Suprapubic skin (tissue), 4 donors: ENCODE data around the gene PACS1. TPM values are rescaled to one million over a fixed set of nuclear protein-coding genes. Genes with fewer than 3 reads are reported as not detected.

ENCODE experiments used
- DNase-seq, 2 donors: peaks; one replicate each; pipeline ENCODE4 v3.0.0-alpha.2; 2019; ENCODE audit warnings: low spot score in 2 of 2
- H3K27ac ChIP-seq: fragments of 200-600 bp; sonication (generic); one replicate; pipeline ENCODE4 v1.5.1; 2019
- H3K27me3 ChIP-seq: fragments of 200-600 bp; sonication (generic); one replicate; pipeline ENCODE4 v1.5.1; 2019
- H3K36me3 ChIP-seq: fragments of 200-600 bp; sonication (generic); one replicate; pipeline ENCODE4 v1.5.1; 2019
- H3K4me1 ChIP-seq: fragments of 200-600 bp; sonication (generic); one replicate; pipeline ENCODE4 v1.5.1; 2019
- H3K4me3 ChIP-seq: fragments of 200-600 bp; sonication (generic); one replicate; pipeline ENCODE4 v1.5.1; 2019; ENCODE audit warnings: mild to moderate bottlenecking
- H3K9me3 ChIP-seq: fragments of 200-600 bp; sonication (generic); one replicate; pipeline ENCODE4 v1.5.1; 2019
- EP300 ChIP-seq: sonication (generic); formaldehyde crosslinking; IDR thresholded peaks from one replicate; pipeline ENCODE4 v1.6.1; 2017; ENCODE audit warnings: antibody characterized with exemption
- POLR2A ChIP-seq, 2 donors: fragments of 450-650 bp; IDR thresholded peaks; one replicate each; pipeline ENCODE4 v1.6.1; 2017; ENCODE audit warnings: antibody characterized with exemption in 2 of 2, mild to moderate bottlenecking in 2 of 2, moderate library complexity in 2 of 2
- POLR2AphosphoS5 ChIP-seq, 3 donors: sonication (generic); formaldehyde crosslinking; IDR thresholded peaks; one replicate each; pipeline ENCODE4 v1.6.1; 2017; ENCODE audit warnings: antibody characterized with exemption in 3 of 3
- WGBS: methylation state at CpG from one replicate; pipeline ENCODE4 v1.1.5; 2018; 5-methylcytosine and 5-hydroxymethylcytosine counted together
- total RNA-seq, 4 donors: library from RNA; depleted of rRNA; stranded (reverse); fragments of >200 nt; gene quantifications; one replicate each; pipeline ENCODE4 v1.1.0, GENCODE V29; 2016
- TF ChIP-seq, protein P1 (sequence below), 2 donors: fragments of 200-600 bp in 1 of 2; fragments of 450-650 bp in 1 of 2; sonication (generic) in 1 of 2; IDR thresholded peaks; one replicate each; pipeline ENCODE4 v1.5.1; 2016 to 2019; ENCODE audit warnings: antibody characterized with exemption in 2 of 2, mild to moderate bottlenecking in 1 of 2, moderate library complexity in 1 of 2

Gene PACS1
- total RNA-seq, 4 donors from 2014 or later = 30.5 to 78.6 (median 41.8) TPM

DNA sequence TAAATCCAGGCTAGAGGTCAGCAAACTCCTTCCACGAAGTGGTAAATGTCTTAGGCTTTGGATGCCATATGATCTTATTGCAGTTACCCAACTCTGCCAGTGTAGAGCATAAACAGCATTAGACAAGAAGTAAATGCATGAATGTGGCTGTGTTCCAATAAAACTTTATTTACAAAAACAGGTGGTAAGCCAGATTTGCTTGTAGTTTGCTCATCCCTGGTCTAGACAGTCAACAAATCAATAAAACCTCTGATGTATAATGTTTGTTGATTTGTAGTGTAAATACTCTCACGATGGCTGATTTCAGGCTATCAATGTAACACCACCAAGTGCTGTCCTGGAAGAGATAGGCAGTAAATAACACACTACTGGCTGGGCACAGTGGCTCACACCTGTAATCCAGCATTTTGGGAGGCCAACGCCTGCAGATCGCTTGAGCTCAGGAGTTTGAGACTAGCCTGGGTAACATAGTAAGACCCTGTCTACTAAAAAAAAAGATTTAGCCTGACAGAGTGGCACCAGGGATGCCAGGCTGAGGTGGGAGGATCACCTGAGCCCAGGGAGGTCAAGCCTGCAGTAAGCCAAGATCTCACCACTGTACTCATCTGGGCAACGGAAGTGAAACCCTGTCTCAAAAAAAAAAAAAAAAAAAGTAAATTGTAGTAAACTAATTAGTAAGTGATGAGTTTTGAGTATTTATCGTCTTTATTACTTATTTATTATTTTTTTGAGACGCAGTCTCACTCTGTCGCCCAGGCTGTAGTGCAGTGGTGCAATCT, 36.9 kb upstream of the PACS1 start:
- DNase-seq = no peak
- Histone ChIP-seq H3K9me3 (no peaks in the 10 kb centered on the region), H3K27ac (no peak overlapping the region), H3K4me1 (no peaks in the 10 kb centered on the region), H3K36me3 (no peaks in the 10 kb centered on the region), H3K4me3 (no peak overlapping the region), H3K27me3 (peaks cover 5% of the 10 kb centered on the region)
- 88% methylated on average over 8 of the region's 8 CpGs for WGBS
- TF ChIP-seq POLR2A (IDR thresholded peaks at IDR 0.05) (no peak), POLR2AphosphoS5 (IDR thresholded peaks at IDR 0.05) (no peak), EP300 (no peak)
- TF ChIP-seq, protein P1, sequence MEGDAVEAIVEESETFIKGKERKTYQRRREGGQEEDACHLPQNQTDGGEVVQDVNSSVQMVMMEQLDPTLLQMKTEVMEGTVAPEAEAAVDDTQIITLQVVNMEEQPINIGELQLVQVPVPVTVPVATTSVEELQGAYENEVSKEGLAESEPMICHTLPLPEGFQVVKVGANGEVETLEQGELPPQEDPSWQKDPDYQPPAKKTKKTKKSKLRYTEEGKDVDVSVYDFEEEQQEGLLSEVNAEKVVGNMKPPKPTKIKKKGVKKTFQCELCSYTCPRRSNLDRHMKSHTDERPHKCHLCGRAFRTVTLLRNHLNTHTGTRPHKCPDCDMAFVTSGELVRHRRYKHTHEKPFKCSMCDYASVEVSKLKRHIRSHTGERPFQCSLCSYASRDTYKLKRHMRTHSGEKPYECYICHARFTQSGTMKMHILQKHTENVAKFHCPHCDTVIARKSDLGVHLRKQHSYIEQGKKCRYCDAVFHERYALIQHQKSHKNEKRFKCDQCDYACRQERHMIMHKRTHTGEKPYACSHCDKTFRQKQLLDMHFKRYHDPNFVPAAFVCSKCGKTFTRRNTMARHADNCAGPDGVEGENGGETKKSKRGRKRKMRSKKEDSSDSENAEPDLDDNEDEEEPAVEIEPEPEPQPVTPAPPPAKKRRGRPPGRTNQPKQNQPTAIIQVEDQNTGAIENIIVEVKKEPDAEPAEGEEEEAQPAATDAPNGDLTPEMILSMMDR (IDR thresholded peaks at IDR 0.05) = no peak

DNA sequence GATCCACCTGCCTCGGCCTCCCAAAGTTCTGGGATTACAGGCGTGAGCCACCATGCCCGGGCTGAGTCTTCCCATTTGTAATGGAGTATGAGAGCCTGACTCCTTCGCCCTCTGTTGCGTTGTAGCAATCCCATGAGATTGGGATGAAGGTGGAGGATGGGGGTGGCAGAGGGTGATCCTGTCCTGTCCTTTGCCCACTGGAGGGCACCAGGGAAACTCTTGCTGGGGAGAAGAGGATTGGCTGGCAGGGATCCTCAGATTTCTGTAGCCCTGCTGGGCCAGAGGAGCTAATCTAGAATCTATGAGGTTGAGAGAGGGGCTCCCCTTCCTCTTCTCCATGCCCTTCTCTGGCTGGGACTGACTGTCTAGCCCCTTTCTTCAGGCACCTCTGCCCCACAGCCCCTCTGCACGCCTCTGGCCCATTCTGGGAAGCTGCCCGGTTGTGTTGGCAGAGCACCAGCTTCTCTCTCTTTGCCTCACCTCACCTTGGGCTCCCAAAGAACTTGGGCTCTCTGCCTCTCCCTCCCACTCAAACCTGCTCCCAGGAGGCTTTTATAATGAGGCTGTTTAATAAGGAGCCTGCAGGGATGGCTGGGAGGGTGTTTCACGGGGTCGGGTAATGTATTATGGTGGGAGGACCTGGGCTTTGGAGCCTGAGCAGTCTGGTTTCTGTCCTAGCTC, 34.3 kb upstream of the PACS1 start:
- no peaks in the 10 kb centered on the region for H3K4me1 ChIP-seq
- no peaks in the 10 kb centered on the region for H3K36me3 ChIP-seq
- no peaks in the 10 kb centered on the region for H3K9me3 ChIP-seq
- H3K27me3 ChIP-seq = peaks cover 5% of the 10 kb centered on the region
- 70% methylated on average over 9 of the region's 9 CpGs for WGBS
- TF ChIP-seq, protein P1 (IDR thresholded peaks at IDR 0.05) = no peak
- TF ChIP-seq POLR2A (IDR thresholded peaks at IDR 0.05) (no peak), EP300 (no peak), POLR2AphosphoS5 (IDR thresholded peaks at IDR 0.05) (no peak)
- H3K27ac ChIP-seq = no peak overlapping the region
- no peak for DNase-seq
- no peak overlapping the region for H3K4me3 ChIP-seq

DNA sequence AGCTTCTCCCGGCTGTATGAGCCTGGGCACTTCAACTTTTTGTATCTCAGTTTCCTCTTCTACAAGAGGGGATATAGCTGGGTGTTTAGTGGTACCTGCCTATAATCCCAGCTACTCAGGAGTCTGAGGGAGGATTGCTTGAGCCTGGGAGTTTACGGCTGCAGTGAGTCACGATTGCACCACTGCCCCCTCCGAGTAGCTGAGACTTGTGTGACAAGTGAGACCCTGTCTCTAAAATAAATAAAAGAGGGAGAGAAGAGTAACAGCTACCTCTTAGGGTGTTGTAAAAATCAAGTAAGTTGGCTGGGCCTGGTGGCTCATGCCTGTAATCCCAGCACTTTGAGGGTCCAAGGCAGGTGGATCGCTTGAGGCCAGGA, 33.8 kb upstream of the PACS1 start:
- H3K4me1 ChIP-seq = no peaks in the 10 kb centered on the region
- DNase-seq = no peak
- no peak for TF ChIP-seq EP300
- TF ChIP-seq POLR2AphosphoS5 (IDR thresholded peaks at IDR 0.05) = no peak
- TF ChIP-seq POLR2A (IDR thresholded peaks at IDR 0.05) = no peak
- TF ChIP-seq, protein P1 (IDR thresholded peaks at IDR 0.05) = no peak
- no peak overlapping the region for H3K27ac ChIP-seq
- H3K4me3 ChIP-seq = no peak overlapping the region
- H3K36me3 ChIP-seq = no peaks in the 10 kb centered on the region
- peaks cover 5% of the 10 kb centered on the region for H3K27me3 ChIP-seq
- WGBS = 85% methylated on average over 5 of the region's 5 CpGs
- no peaks in the 10 kb centered on the region for H3K9me3 ChIP-seq

DNA sequence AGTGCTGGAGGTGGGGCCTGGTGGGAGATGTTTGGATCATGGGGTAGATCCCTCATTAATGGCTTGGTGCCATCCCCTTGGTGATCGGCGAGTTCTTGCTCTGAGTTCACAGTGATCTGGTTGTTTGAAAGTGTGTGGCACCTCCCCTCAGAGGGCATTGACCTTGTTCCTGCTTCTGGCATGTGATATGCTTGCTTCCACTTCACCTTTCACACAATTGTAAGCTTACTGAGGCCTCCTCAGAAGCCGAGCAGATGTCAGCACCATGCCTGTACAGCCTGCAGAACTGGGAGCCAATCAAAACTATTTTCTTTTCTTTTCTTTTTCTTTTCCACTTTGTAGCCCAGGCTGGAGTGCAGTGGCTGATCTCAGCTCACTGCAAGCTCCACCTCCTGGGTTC, 32.7 kb upstream of the PACS1 start:
- peaks cover 5% of the 10 kb centered on the region for H3K27me3 ChIP-seq
- no peak overlapping the region for H3K4me3 ChIP-seq
- no peaks in the 10 kb centered on the region for H3K36me3 ChIP-seq
- H3K27ac ChIP-seq = no peak overlapping the region
- no peaks in the 10 kb centered on the region for H3K4me1 ChIP-seq
- no peak for TF ChIP-seq EP300
- TF ChIP-seq, protein P1 (IDR thresholded peaks at IDR 0.05) = no peak
- no peak for TF ChIP-seq POLR2A (IDR thresholded peaks at IDR 0.05)
- no peak for TF ChIP-seq POLR2AphosphoS5 (IDR thresholded peaks at IDR 0.05)
- WGBS = 78% methylated on average over 3 of the region's 3 CpGs
- DNase-seq = no peak
- H3K9me3 ChIP-seq = no peaks in the 10 kb centered on the region

DNA sequence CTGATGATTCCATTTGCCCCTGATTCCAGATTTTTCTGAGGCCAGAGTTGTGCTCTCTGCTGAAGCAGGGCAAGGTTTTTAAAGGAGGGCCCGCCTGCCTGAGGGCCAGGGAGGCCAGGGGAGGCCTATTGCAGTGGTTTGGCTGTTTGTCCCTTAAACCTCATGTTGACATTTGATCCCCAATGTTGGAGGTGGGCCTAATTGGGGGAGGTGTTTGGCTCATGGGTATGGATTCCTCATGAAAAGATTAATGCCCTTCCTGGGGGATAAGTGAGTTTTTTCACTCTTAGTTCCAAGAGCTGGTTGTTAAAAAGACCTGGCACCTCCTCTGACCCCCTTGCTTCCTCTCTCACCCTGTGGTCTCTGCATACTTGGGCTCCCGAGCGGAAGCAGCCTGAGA, 30.3 kb upstream of the PACS1 start:
- DNase-seq = no peak
- no peak overlapping the region for H3K27ac ChIP-seq
- H3K36me3 ChIP-seq = no peaks in the 10 kb centered on the region
- H3K4me3 ChIP-seq = no peak overlapping the region
- peaks cover 5% of the 10 kb centered on the region for H3K27me3 ChIP-seq
- H3K4me1 ChIP-seq = no peaks in the 10 kb centered on the region
- H3K9me3 ChIP-seq = no peaks in the 10 kb centered on the region
- 78% methylated on average over 3 of the region's 3 CpGs for WGBS
- no peak for TF ChIP-seq POLR2AphosphoS5 (IDR thresholded peaks at IDR 0.05)
- no peak for TF ChIP-seq POLR2A (IDR thresholded peaks at IDR 0.05)
- TF ChIP-seq, protein P1 (IDR thresholded peaks at IDR 0.05) = no peak
- TF ChIP-seq EP300 = no peak
